PFSK-1 (cell line): ENCODE data around the gene AP3B1.

Experiments
- FOXP2 ChIP-seq: optimal IDR thresholded peaks from 2 replicates; pipeline ENCODE3; 2011; ENCODE audit warnings: borderline replicate concordance, control low read depth, inconsistent platforms; ENCODE audit not compliant: insufficient read depth; ENCODE audit errors: extremely low read length, extremely low read depth
- POLR2AphosphoS5 ChIP-seq: IDR thresholded peaks from 2 replicates; pipeline ENCODE4 v1.6.1; 2012; ENCODE audit warnings: low read depth, mild to moderate bottlenecking, control low read depth, low read length, moderate library complexity
- SIN3A ChIP-seq: IDR thresholded peaks from 2 replicates; pipeline ENCODE4 v1.6.1; 2012; ENCODE audit warnings: mild to moderate bottlenecking, low read length, moderate library complexity, borderline replicate concordance; ENCODE audit not compliant: insufficient read depth
- TAF1 ChIP-seq: IDR thresholded peaks from 2 replicates; pipeline ENCODE4 v1.6.1; 2012; ENCODE audit warnings: low read length, control low read depth, borderline replicate concordance; ENCODE audit not compliant: insufficient read depth
- TF ChIP-seq, protein P1 (sequence below), 2 experiments: IDR thresholded peaks; 2 replicates each; pipeline versions ENCODE4 v1.6.1 to v1.8.0; 2011 to 2012; ENCODE audit warnings: low read depth in 2 of 2, low read length in 2 of 2, control low read depth in 1 of 2, inconsistent platforms in 1 of 2, mild to moderate bottlenecking in 1 of 2, moderate library complexity in 1 of 2; ENCODE audit not compliant: insufficient read depth in 1 of 2

DNA sequence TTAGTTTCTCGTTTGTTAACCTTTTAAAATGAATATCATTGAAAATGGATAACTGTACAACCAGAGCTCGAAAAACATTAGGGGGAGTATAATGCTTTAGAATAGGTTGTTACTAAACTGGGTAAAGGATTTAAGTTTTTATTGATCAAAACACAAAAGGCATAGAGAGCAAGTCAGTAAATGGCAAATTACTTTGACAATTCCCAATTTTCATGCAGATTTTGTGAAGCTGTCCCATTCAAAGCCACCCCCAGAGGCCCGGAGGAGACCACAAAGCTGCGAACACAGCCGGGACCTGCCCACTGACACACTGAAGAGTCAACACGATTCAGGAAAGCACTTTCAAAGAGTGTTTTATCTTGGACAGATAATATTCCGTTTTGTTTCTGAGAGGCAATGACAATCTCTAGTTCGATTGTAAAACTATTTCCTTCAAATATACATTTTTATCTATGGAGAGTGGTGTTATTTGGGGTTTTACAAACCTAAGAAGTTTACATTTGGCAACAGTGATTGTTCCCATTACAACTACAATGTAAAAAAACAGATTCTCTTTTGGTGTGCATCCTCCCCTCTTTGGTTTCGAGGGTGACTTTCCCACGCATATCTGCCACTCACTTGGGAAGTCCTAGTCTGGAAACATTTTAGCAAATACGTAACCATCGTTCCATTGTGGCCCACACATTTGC is 335.7 kb downstream of the AP3B1 start:
- TF ChIP-seq POLR2AphosphoS5 (no peak), TAF1 (no peak), SIN3A (no peak), FOXP2 (no peak)
- TF ChIP-seq, protein P1, sequence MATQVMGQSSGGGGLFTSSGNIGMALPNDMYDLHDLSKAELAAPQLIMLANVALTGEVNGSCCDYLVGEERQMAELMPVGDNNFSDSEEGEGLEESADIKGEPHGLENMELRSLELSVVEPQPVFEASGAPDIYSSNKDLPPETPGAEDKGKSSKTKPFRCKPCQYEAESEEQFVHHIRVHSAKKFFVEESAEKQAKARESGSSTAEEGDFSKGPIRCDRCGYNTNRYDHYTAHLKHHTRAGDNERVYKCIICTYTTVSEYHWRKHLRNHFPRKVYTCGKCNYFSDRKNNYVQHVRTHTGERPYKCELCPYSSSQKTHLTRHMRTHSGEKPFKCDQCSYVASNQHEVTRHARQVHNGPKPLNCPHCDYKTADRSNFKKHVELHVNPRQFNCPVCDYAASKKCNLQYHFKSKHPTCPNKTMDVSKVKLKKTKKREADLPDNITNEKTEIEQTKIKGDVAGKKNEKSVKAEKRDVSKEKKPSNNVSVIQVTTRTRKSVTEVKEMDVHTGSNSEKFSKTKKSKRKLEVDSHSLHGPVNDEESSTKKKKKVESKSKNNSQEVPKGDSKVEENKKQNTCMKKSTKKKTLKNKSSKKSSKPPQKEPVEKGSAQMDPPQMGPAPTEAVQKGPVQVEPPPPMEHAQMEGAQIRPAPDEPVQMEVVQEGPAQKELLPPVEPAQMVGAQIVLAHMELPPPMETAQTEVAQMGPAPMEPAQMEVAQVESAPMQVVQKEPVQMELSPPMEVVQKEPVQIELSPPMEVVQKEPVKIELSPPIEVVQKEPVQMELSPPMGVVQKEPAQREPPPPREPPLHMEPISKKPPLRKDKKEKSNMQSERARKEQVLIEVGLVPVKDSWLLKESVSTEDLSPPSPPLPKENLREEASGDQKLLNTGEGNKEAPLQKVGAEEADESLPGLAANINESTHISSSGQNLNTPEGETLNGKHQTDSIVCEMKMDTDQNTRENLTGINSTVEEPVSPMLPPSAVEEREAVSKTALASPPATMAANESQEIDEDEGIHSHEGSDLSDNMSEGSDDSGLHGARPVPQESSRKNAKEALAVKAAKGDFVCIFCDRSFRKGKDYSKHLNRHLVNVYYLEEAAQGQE (IDR thresholded peaks at IDR 0.05; ENCODE audit: insufficient read depth in 1 of 2, low read depth in 2 of 2, low read length in 2 of 2): no peak
